Mesothelial cell of epicardium (in vitro differentiated cells): ENCODE results near the gene CFAP20DC. TPM values are rescaled to one million over a fixed set of nuclear protein-coding genes. Genes with fewer than 3 reads are reported as not detected.

Experiments used
- DNase-seq, 2 experiments: peaks; one replicate each; pipeline ENCODE4 v3.0.0; 2021; ENCODE audit warnings: low spot score in 2 of 2; ENCODE audit not compliant: unreplicated experiment in 2 of 2
- H3K27ac Mint-ChIP-seq: 2 replicates; pipeline ENCODE4 v1.8.0; 2021; ENCODE audit warnings: mixed read lengths
- H3K27me3 Mint-ChIP-seq: 2 replicates; pipeline ENCODE4 v1.8.0; 2021; ENCODE audit warnings: low read depth, mixed read lengths
- H3K36me3 Mint-ChIP-seq: 2 replicates; pipeline ENCODE4 v1.8.0; 2021; ENCODE audit warnings: mixed read lengths
- H3K4me1 Mint-ChIP-seq: 2 replicates; pipeline ENCODE4 v1.8.0; 2021; ENCODE audit warnings: mixed read lengths
- H3K4me3 Mint-ChIP-seq: 2 replicates; pipeline ENCODE4 v1.8.0; 2021; ENCODE audit warnings: mild to moderate bottlenecking, moderate library complexity, mixed read lengths
- H3K9me3 Mint-ChIP-seq: 2 replicates; pipeline ENCODE4 v1.8.0; 2021; ENCODE audit warnings: mixed read lengths
- CTCF ChIP-seq: fragments of 200-600 bp; sonication (generic); IDR thresholded peaks from one replicate; pipeline ENCODE4 v1.5.0; 2021; ENCODE audit warnings: antibody characterized with exemption; ENCODE audit not compliant: unreplicated experiment
- total RNA-seq: library from RNA; stranded (reverse); gene quantifications from 3 replicates; pipeline ENCODE4 v1.2.1, GENCODE V29; 2021

CFAP20DC gene
- total RNA-seq, 1 donor from 2014 or later: 5.4 TPM

- H3K36me3 Mint-ChIP-seq: no peaks in the 10 kb centered on the region
- peak overlapping the region; percentile 1 for H3K4me3 Mint-ChIP-seq
- H3K27ac Mint-ChIP-seq: peak overlapping the region; percentile 90
- peaks cover 37% of the 10 kb centered on the region for H3K4me1 Mint-ChIP-seq
- peaks cover 12% of the 10 kb centered on the region for H3K9me3 Mint-ChIP-seq
- DNase-seq: no peak
- H3K27me3 Mint-ChIP-seq: no peaks in the 10 kb centered on the region
- no peak for TF ChIP-seq CTCF
Measured at GRCh38 chr3:58724336-58724735, 325.5 kb downstream of the CFAP20DC start.

- Mint-ChIP-seq H3K27me3 (no peaks in the 10 kb centered on the region), H3K4me3 (no peak overlapping the region)
Measured at GRCh38 chr3:58723173-58723572, 326.7 kb downstream of the CFAP20DC start.

GRCh38 chr3:58722561-58722960 is 327.3 kb downstream of the CFAP20DC start:
- no peak for DNase-seq
- no peaks in the 10 kb centered on the region for H3K27me3 Mint-ChIP-seq
- no peaks in the 10 kb centered on the region for H3K36me3 Mint-ChIP-seq
- H3K27ac Mint-ChIP-seq: peak overlapping the region; percentile 41
- TF ChIP-seq CTCF: no peak
- H3K9me3 Mint-ChIP-seq: peaks cover 12% of the 10 kb centered on the region
- peaks cover 37% of the 10 kb centered on the region for H3K4me1 Mint-ChIP-seq
- no peak overlapping the region for H3K4me3 Mint-ChIP-seq

More at GRCh38 chr3:58723173-58723572, 326.7 kb downstream of the CFAP20DC start:
- DNase-seq: no peak
- Mint-ChIP-seq H3K36me3 (no peaks in the 10 kb centered on the region), H3K9me3 (peaks cover 12% of the 10 kb centered on the region), H3K4me1 (peaks cover 37% of the 10 kb centered on the region), H3K27ac (peak overlapping the region; percentile 13)
- TF ChIP-seq CTCF: no peak

GRCh38 chr3:58720526-58720925 is 329.3 kb downstream of the CFAP20DC start:
- no peak overlapping the region for H3K27ac Mint-ChIP-seq
- H3K4me1 Mint-ChIP-seq: peaks cover 37% of the 10 kb centered on the region
- no peak overlapping the region for H3K4me3 Mint-ChIP-seq
- no peaks in the 10 kb centered on the region for H3K36me3 Mint-ChIP-seq
- no peaks in the 10 kb centered on the region for H3K27me3 Mint-ChIP-seq
- DNase-seq: no peak
- no peaks in the 10 kb centered on the region for H3K9me3 Mint-ChIP-seq
- no peak for TF ChIP-seq CTCF

GRCh38 chr3:58719684-58720083 is 330.1 kb downstream of the CFAP20DC start:
- no peak for TF ChIP-seq CTCF
- no peak overlapping the region for H3K4me3 Mint-ChIP-seq
- no peak overlapping the region for H3K27ac Mint-ChIP-seq
- H3K27me3 Mint-ChIP-seq: no peaks in the 10 kb centered on the region
- H3K36me3 Mint-ChIP-seq: no peaks in the 10 kb centered on the region
- peak in 1 of 2 experiments; percentile 25 for DNase-seq
- H3K4me1 Mint-ChIP-seq: peaks cover 34% of the 10 kb centered on the region
- H3K9me3 Mint-ChIP-seq: no peaks in the 10 kb centered on the region

- Mint-ChIP-seq H3K4me3 (no peak overlapping the region), H3K36me3 (no peaks in the 10 kb centered on the region), H3K9me3 (peaks cover 16% of the 10 kb centered on the region), H3K4me1 (no peaks in the 10 kb centered on the region), H3K27ac (no peak overlapping the region), H3K27me3 (no peaks in the 10 kb centered on the region)
- no peak for DNase-seq
- no peak for TF ChIP-seq CTCF
Measured at GRCh38 chr3:58713715-58714401, 336.0 kb downstream of the CFAP20DC start.
